HepG2 (cell line): ENCODE measurements around the gene PRR22. TPM values are rescaled to one million over a fixed set of nuclear protein-coding genes. Genes with fewer than 3 reads are reported as not detected.

Experiments used
- ATM ChIP-seq: fragments of 450-650 bp; IDR thresholded peaks from 2 replicates; pipeline ENCODE4 v1.7.1; 2017; ENCODE audit warnings: mild to moderate bottlenecking, borderline replicate concordance
- BHLHE40 ChIP-seq: IDR thresholded peaks from 2 replicates; pipeline ENCODE4 v1.6.1; 2011; ENCODE audit warnings: low read length, improper control_type of control experiment
- CCDC6 ChIP-seq: sonication (generic); formaldehyde crosslinking; IDR thresholded peaks from 2 replicates; pipeline ENCODE4 v1.8.1; 2022; ENCODE audit warnings: mild to moderate bottlenecking, missing genetic modification reagents, moderate library complexity
- CENPX ChIP-seq: sonication (generic); formaldehyde crosslinking; IDR thresholded peaks from 2 replicates; pipeline ENCODE4 v1.9.0; 2021; ENCODE audit warnings: mild to moderate bottlenecking, missing genetic modification reagents, moderate library complexity
- FOXK1 ChIP-seq: sonication (generic); formaldehyde crosslinking; IDR thresholded peaks from 2 replicates; pipeline ENCODE4 v1.4.0; 2020; ENCODE audit warnings: low read depth, missing genetic modification reagents, borderline replicate concordance
- NAIF1 ChIP-seq: sonication (generic); formaldehyde crosslinking; IDR thresholded peaks from 2 replicates; pipeline ENCODE4 v1.5.0; 2020; ENCODE audit warnings: mild to moderate bottlenecking, missing genetic modification reagents, borderline replicate concordance
- POGK ChIP-seq: sonication (generic); formaldehyde crosslinking; conservative IDR thresholded peaks from 2 replicates; pipeline ENCODE4 v1.8.0; 2022; ENCODE audit warnings: mild to moderate bottlenecking, moderate library complexity, missing genetic modification reagents
- ZFP37 ChIP-seq: sonication (generic); formaldehyde crosslinking; IDR thresholded peaks from 2 replicates; pipeline ENCODE4 v1.4.0; 2020; ENCODE audit warnings: missing genetic modification reagents, borderline replicate concordance
- ZNF3 ChIP-seq: IDR thresholded peaks from 2 replicates; pipeline ENCODE4 v1.7.0; 2017; ENCODE audit warnings: inconsistent platforms
- ZNF414 ChIP-seq: sonication (generic); formaldehyde crosslinking; IDR thresholded peaks from 2 replicates; pipeline ENCODE4 v1.5.0; 2020; ENCODE audit warnings: missing genetic modification reagents
- ZNF569 ChIP-seq: sonication (generic); formaldehyde crosslinking; IDR thresholded peaks from 2 replicates; pipeline ENCODE4 v1.5.0; 2020; ENCODE audit warnings: mild to moderate bottlenecking, missing genetic modification reagents, moderate library complexity, borderline replicate concordance
- ZNF709 ChIP-seq: sonication (generic); formaldehyde crosslinking; IDR thresholded peaks from 2 replicates; pipeline ENCODE4 v1.5.0; 2020; ENCODE audit warnings: mild to moderate bottlenecking, missing genetic modification reagents
- ZNF761 ChIP-seq: sonication (generic); formaldehyde crosslinking; conservative IDR thresholded peaks from 2 replicates; pipeline ENCODE4 v1.4.0; 2020; ENCODE audit warnings: mild to moderate bottlenecking, missing genetic modification reagents
- polyA plus RNA-seq, 8 experiments: library from polyadenylated mRNA; depleted of rRNA in 3 of 8; stranded (reverse) in 7 of 8; unstranded in 1 of 8; fragments of >200 nt; fragmentation: Illumina TruSeq in 4 of 8; extraction: Trizol in 4 of 8; gene quantifications; 2 replicates each; pipeline versions ENCODE4 v1.2.1 to v1.2.3, GENCODE V29; 2011 to 2016; ENCODE audit warnings: low read depth in 4 of 8, missing spikeins in 1 of 8, mixed read lengths in 1 of 8; ENCODE audit not compliant: insufficient read depth in 1 of 8
- total RNA-seq, 5 experiments: library from RNA; depleted of rRNA; stranded (reverse); fragments of >200 nt; fragmentation: Illumina TruSeq; extraction: Trizol; gene quantifications; 2 replicates each; pipeline ENCODE4 v1.2.3, GENCODE V29; 2016; ENCODE audit warnings: low read depth in 1 of 5
- TF ChIP-seq, protein P1 (sequence below): sonication (generic); formaldehyde crosslinking; IDR thresholded peaks from 2 replicates; pipeline ENCODE4 v1.5.0; 2020; ENCODE audit warnings: mild to moderate bottlenecking, low read depth, missing genetic modification reagents, borderline replicate concordance
- TF ChIP-seq, protein P2 (sequence below): sonication (generic); formaldehyde crosslinking; conservative IDR thresholded peaks from 2 replicates; pipeline ENCODE4 v1.4.0; 2020; ENCODE audit warnings: missing genetic modification reagents
- TF ChIP-seq, protein P3 (sequence below): sonication (generic); formaldehyde crosslinking; IDR thresholded peaks from 2 replicates; pipeline ENCODE4 v1.5.0; 2020; ENCODE audit warnings: mild to moderate bottlenecking, missing genetic modification reagents

Gene PRR22
- total and polyA plus RNA-seq, 2 of the 13 experiments (the other 11 are each of a cell fraction or from before 2014, with no cell fraction given): 0.84 to 2.3 TPM

- TF ChIP-seq ZNF414 (CRISPR knock-in tag) (0 out of 2 replicates have a peak, but pooled peaks have one; percentile 22), FOXK1 (CRISPR knock-in tag) (0 out of 2 replicates have a peak, but pooled peaks have one; percentile 19), CCDC6 (CRISPR knock-in tag) (no peak), ZNF709 (no peak), CENPX (CRISPR knock-in tag) (no peak), ATM (no peak), ZNF569 (CRISPR knock-in tag) (no peak), ZNF761 (CRISPR knock-in tag) (no peak), ZFP37 (no peak), ZNF3 (no peak), POGK (CRISPR knock-in tag) (no peak), BHLHE40 (no peak), NAIF1 (CRISPR knock-in tag) (no peak)
- TF ChIP-seq, protein P1, sequence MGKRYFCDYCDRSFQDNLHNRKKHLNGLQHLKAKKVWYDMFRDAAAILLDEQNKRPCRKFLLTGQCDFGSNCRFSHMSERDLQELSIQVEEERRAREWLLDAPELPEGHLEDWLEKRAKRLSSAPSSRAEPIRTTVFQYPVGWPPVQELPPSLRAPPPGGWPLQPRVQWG (CRISPR knock-in tag): no peak
- TF ChIP-seq, protein P2, sequence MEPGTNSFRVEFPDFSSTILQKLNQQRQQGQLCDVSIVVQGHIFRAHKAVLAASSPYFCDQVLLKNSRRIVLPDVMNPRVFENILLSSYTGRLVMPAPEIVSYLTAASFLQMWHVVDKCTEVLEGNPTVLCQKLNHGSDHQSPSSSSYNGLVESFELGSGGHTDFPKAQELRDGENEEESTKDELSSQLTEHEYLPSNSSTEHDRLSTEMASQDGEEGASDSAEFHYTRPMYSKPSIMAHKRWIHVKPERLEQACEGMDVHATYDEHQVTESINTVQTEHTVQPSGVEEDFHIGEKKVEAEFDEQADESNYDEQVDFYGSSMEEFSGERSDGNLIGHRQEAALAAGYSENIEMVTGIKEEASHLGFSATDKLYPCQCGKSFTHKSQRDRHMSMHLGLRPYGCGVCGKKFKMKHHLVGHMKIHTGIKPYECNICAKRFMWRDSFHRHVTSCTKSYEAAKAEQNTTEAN (CRISPR knock-in tag): no peak
- TF ChIP-seq, protein P3, sequence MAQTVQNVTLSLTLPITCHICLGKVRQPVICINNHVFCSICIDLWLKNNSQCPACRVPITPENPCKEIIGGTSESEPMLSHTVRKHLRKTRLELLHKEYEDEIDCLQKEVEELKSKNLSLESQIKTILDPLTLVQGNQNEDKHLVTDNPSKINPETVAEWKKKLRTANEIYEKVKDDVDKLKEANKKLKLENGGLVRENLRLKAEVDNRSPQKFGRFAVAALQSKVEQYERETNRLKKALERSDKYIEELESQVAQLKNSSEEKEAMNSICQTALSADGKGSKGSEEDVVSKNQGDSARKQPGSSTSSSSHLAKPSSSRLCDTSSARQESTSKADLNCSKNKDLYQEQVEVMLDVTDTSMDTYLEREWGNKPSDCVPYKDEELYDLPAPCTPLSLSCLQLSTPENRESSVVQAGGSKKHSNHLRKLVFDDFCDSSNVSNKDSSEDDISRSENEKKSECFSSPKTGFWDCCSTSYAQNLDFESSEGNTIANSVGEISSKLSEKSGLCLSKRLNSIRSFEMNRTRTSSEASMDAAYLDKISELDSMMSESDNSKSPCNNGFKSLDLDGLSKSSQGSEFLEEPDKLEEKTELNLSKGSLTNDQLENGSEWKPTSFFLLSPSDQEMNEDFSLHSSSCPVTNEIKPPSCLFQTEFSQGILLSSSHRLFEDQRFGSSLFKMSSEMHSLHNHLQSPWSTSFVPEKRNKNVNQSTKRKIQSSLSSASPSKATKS (CRISPR knock-in tag): no peak
Observed at GRCh38 chr19:5822181-5822844, 37.8 kb upstream of the PRR22 start (continued).
